SU-DHL-6 (cell line): ENCODE results near the gene EFNB2.

Source experiments
- H2AFZ ChIP-seq: fragments of 200-600 bp; sonication (generic); 2 replicates; pipeline ENCODE4 v1.6.1; 2014; ENCODE audit warnings: low read depth, mild to moderate bottlenecking, moderate library complexity, mixed read lengths, antibody characterized with exemption, low read length; ENCODE audit not compliant: severe bottlenecking
- H3F3A ChIP-seq: fragments of 200-600 bp; shearing (Covaris generic); 2 replicates; pipeline ENCODE4 v1.6.0; 2016; ENCODE audit warnings: antibody characterized with exemption, mild to moderate bottlenecking; ENCODE audit not compliant: insufficient read depth
- H3K27ac ChIP-seq: fragments of 200-600 bp; sonication (generic); 2 replicates; pipeline ENCODE4 v1.5.1; 2016; ENCODE audit warnings: low read depth, mild to moderate bottlenecking, low read length, moderate library complexity, mixed read lengths
- H3K27me3 ChIP-seq: fragments of 200-600 bp; sonication (generic), shearing (Covaris generic); 2 replicates; pipeline ENCODE4 v1.6.0; 2014; ENCODE audit warnings: mild to moderate bottlenecking, low read length
- H3K36me3 ChIP-seq: fragments of 200-600 bp; sonication (generic); 2 replicates; pipeline ENCODE4 v1.6.1; 2014; ENCODE audit warnings: mild to moderate bottlenecking, low read length, mixed read lengths
- H3K4me2 ChIP-seq: fragments of 300-600, 200-600 bp; shearing (Covaris generic), sonication (generic); 2 replicates; pipeline ENCODE4 v1.6.0; 2014; ENCODE audit warnings: low read length, low read depth, mild to moderate bottlenecking; ENCODE audit not compliant: poor library complexity, severe bottlenecking
- H3K4me3 ChIP-seq: fragments of 200-600 bp; sonication (generic); 2 replicates; pipeline ENCODE4 v1.5.1; 2014; ENCODE audit warnings: antibody characterized with exemption, low read length, mild to moderate bottlenecking, mixed read lengths; ENCODE audit not compliant: insufficient read depth, poor library complexity, severe bottlenecking
- H3K79me2 ChIP-seq: fragments of 200-600 bp; sonication (generic); 2 replicates; pipeline ENCODE4 v1.6.1; 2014; ENCODE audit warnings: mild to moderate bottlenecking, low read length, moderate library complexity; ENCODE audit not compliant: insufficient read depth
- H3K9ac ChIP-seq: fragments of 200-600 bp; sonication (generic); 2 replicates; pipeline ENCODE4 v1.7.0; 2014; ENCODE audit warnings: mild to moderate bottlenecking, low read length
- H3K9me2 ChIP-seq: fragments of 200-600 bp; sonication (generic); replicated peaks from 2 replicates; pipeline ENCODE4 v1.6.1; 2014; ENCODE audit warnings: low read length; ENCODE audit not compliant: insufficient read depth
- H3K9me3 ChIP-seq: fragments of 200-600 bp; sonication (generic); 2 replicates; pipeline ENCODE4 v1.6.1; 2014; ENCODE audit warnings: low read length, mixed read lengths; ENCODE audit not compliant: insufficient read depth
- H4K20me1 ChIP-seq: fragments of 200-600 bp; sonication (generic); 2 replicates; pipeline ENCODE4 v1.6.1; 2014; ENCODE audit warnings: low read depth, mild to moderate bottlenecking, antibody characterized with exemption, low read length, moderate library complexity, mixed read lengths
- CTCF ChIP-seq: fragments of 200-600 bp; sonication (generic); IDR thresholded peaks from one replicate; pipeline ENCODE4 v1.5.1; 2017; ENCODE audit warnings: antibody characterized with exemption, mild to moderate bottlenecking, low read length, moderate library complexity; ENCODE audit not compliant: insufficient read depth, poor library complexity, severe bottlenecking
- EZH2phosphoT487 ChIP-seq: fragments of 200-600 bp; sonication (generic), shearing (Covaris generic); conservative IDR thresholded peaks from 2 replicates; pipeline ENCODE4 v1.6.1; 2018; ENCODE audit warnings: mild to moderate bottlenecking, antibody characterized with exemption, low read length, moderate library complexity, mixed read lengths

Gene EFNB2

GRCh38 chr13:106494936-106495335 lies 40.5 kb downstream of the EFNB2 start:
- no peak overlapping the region for H3K27ac ChIP-seq
- no peaks in the 10 kb centered on the region for H3K27me3 ChIP-seq
- H3K9me2 ChIP-seq, result no peaks in the 10 kb centered on the region
- H2AFZ ChIP-seq, result no peak overlapping the region
- H3K36me3 ChIP-seq, result no peaks in the 10 kb centered on the region
- H3K9me3 ChIP-seq, result no peaks in the 10 kb centered on the region
- TF ChIP-seq CTCF (no peak), EZH2phosphoT487 (no peak)
- no peaks in the 10 kb centered on the region for H4K20me1 ChIP-seq
- H3K9ac ChIP-seq, result no peak overlapping the region
- H3F3A ChIP-seq, result no peaks in the 10 kb centered on the region
- H3K79me2 ChIP-seq, result no peaks in the 10 kb centered on the region
- H3K4me2 ChIP-seq, result no peak overlapping the region
- no peak overlapping the region for H3K4me3 ChIP-seq

GRCh38 chr13:106494506-106494905 lies 41.0 kb downstream of the EFNB2 start:
- Histone ChIP-seq H3K36me3 (no peaks in the 10 kb centered on the region), H3F3A (no peaks in the 10 kb centered on the region), H3K27ac (no peak overlapping the region), H4K20me1 (no peaks in the 10 kb centered on the region), H3K4me2 (no peak overlapping the region), H3K9ac (no peak overlapping the region), H3K79me2 (no peaks in the 10 kb centered on the region), H3K4me3 (no peak overlapping the region), H2AFZ (no peak overlapping the region), H3K9me2 (no peaks in the 10 kb centered on the region), H3K27me3 (no peaks in the 10 kb centered on the region), H3K9me3 (no peaks in the 10 kb centered on the region)
- no peak for TF ChIP-seq EZH2phosphoT487
- no peak for TF ChIP-seq CTCF

GRCh38 chr13:106493533-106494220 lies 41.8 kb downstream of the EFNB2 start:
- Histone ChIP-seq H4K20me1 (no peaks in the 10 kb centered on the region), H3K9me2 (no peaks in the 10 kb centered on the region), H3K36me3 (no peaks in the 10 kb centered on the region), H3K9ac (no peak overlapping the region), H2AFZ (no peak overlapping the region), H3K27ac (no peak overlapping the region), H3K27me3 (no peaks in the 10 kb centered on the region), H3F3A (no peaks in the 10 kb centered on the region), H3K79me2 (no peaks in the 10 kb centered on the region), H3K9me3 (no peaks in the 10 kb centered on the region), H3K4me3 (no peak overlapping the region), H3K4me2 (no peak overlapping the region)
- TF ChIP-seq EZH2phosphoT487 (no peak), CTCF (no peak)
